ENCODE measurements around the gene PODXL2. TPM values are rescaled to one million over a fixed set of nuclear protein-coding genes. Genes with fewer than 3 reads are reported as not detected.
A peak's percentile ranks its signal among the peaks of the same experiment; 100 is the strongest.

The PODXL2 gene
- total RNA-seq, 1 experiment from 2014 or later = 5.7 TPM

GRCh38 chr3:127655641-127656040 lies 26.7 kb downstream of the PODXL2 start:
- Histone ChIP-seq H3K27ac (ENCODE audit: low read depth, low read length) (no peak overlapping the region), H3K9me2 (ENCODE audit: insufficient read depth) (no peaks in the 10 kb centered on the region), H3K9ac (ENCODE audit: low read length) (no peak overlapping the region), H3K9me3 (ENCODE audit: control insufficient read depth in 1 of 2, insufficient read depth in 1 of 2, low read depth in 1 of 2, low read length in 2 of 2) (no peaks in the 10 kb centered on the region), H3K36me3 (ENCODE audit: control insufficient read depth in 1 of 2, insufficient read depth in 2 of 2, low read length in 2 of 2) (no peaks in the 10 kb centered on the region), H3K27me3 (ENCODE audit: insufficient read depth, low read length) (no peaks in the 10 kb centered on the region), H3K4me2 (ENCODE audit: low read length) (peak overlapping the region; percentile 27; the same call in 1 of the 2 replicates), H2AFZ (ENCODE audit: low read depth, low read length, poor library complexity, severe bottlenecking) (no peak overlapping the region), H3K4me1 (ENCODE audit: control insufficient read depth in 1 of 2, insufficient read depth in 2 of 2, low read length in 2 of 2) (peaks cover 3 to 15% of the 10 kb centered on the region in 2 experiments), H3K79me2 (ENCODE audit: insufficient read depth, low read length) (no peaks in the 10 kb centered on the region), H4K20me1 (ENCODE audit: insufficient read depth) (no peaks in the 10 kb centered on the region), H3K4me3 (replicated peaks in 1 of 2; ENCODE audit: low read depth in 1 of 2, low read length in 2 of 2) (no peak overlapping the region)
- CTCF ChIA-PET = interaction anchor here (1.1 to 1.3 kb wide), 2 partner anchors 40 to 304 kb away, joined by 3 to 4 read pairs; no protein-coding TSS in a partner anchor
- RAD21 ChIA-PET (ENCODE audit: low non-redundant PET in 1 of 2, low total read pairs in 2 of 2, uncharacterized antibody in 2 of 2, unreplicated experiment in 2 of 2) = no interaction called here
- TF ChIP-seq, protein P1, sequence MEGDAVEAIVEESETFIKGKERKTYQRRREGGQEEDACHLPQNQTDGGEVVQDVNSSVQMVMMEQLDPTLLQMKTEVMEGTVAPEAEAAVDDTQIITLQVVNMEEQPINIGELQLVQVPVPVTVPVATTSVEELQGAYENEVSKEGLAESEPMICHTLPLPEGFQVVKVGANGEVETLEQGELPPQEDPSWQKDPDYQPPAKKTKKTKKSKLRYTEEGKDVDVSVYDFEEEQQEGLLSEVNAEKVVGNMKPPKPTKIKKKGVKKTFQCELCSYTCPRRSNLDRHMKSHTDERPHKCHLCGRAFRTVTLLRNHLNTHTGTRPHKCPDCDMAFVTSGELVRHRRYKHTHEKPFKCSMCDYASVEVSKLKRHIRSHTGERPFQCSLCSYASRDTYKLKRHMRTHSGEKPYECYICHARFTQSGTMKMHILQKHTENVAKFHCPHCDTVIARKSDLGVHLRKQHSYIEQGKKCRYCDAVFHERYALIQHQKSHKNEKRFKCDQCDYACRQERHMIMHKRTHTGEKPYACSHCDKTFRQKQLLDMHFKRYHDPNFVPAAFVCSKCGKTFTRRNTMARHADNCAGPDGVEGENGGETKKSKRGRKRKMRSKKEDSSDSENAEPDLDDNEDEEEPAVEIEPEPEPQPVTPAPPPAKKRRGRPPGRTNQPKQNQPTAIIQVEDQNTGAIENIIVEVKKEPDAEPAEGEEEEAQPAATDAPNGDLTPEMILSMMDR (IDR thresholded peaks at IDR 0.05 in 2 of 3, conservative IDR thresholded peaks at IDR 0.05 in 1 of 3; ENCODE audit: borderline replicate concordance in 1 of 3, insufficient read depth in 1 of 3, low read depth in 2 of 3, low read length in 2 of 3) = no peak
- no peak for TF ChIP-seq YY1 (IDR thresholded peaks at IDR 0.05; ENCODE audit: extremely low read depth, insufficient replicate concordance, low read depth, low read length)
- TF ChIP-seq JUND (IDR thresholded peaks at IDR 0.05) = 0 out of 2 replicates have a peak, but pooled peaks have one; percentile 14
- TF ChIP-seq CBX3 (IDR thresholded peaks at IDR 0.05; ENCODE audit: low read depth) = no peak
- no TSS peak for BruUV-seq (replicated peaks)
- ATAC-seq = no peak
- POLR2A ChIA-PET = no interaction called here
- no peak for DNase-seq (ENCODE audit: low read depth, low spot score)
- intact Hi-C loops (cut with micrococcal nuclease) = loop anchor here (10.0 kb wide), 1 partner anchor 409 kb away; no protein-coding TSS in a partner anchor

DNA sequence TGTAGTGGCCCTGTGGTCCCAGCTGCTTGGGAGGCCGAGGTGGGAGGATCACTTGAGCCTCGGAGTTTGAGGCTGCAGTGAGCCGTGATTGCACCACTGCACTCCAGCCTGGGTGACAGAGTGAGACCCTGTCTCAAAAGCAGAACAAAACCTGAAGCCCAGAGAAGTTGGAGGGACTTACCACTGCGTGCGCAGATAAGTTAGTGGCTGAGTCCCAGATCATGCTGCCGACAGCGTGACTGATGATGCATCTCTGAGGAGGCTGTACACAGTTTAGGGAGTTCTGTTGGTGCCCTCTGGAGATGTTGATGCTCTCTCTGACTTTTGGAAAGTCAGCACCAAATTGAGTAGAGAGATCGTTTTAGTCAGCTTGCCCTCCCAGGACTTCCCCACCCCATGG lies 27.9 kb downstream of the PODXL2 start:
- CTCF ChIA-PET = interaction anchor here (1.1 kb wide), 1 partner anchor 477 kb away, joined by 3 read pairs; no protein-coding TSS in a partner anchor
- TF ChIP-seq POLR2AphosphoS5 (IDR thresholded peaks at IDR 0.05; ENCODE audit: low read depth, low read length) (no peak), SIN3A (IDR thresholded peaks at IDR 0.05; ENCODE audit: low read depth) (no peak), CEBPB (IDR thresholded peaks at IDR 0.05; ENCODE audit: low read depth) (no peak), JUND (IDR thresholded peaks at IDR 0.05) (no peak), ZFX (IDR thresholded peaks at IDR 0.05) (no peak), SRF (IDR thresholded peaks at IDR 0.05; ENCODE audit: low read depth) (no peak), ZNF274 (IDR thresholded peaks at IDR 0.05; ENCODE audit: low read depth, low read length) (no peak), MAX (IDR thresholded peaks at IDR 0.05) (no peak), CBX3 (IDR thresholded peaks at IDR 0.05; ENCODE audit: low read depth) (no peak)
- TF ChIP-seq, protein P2, sequence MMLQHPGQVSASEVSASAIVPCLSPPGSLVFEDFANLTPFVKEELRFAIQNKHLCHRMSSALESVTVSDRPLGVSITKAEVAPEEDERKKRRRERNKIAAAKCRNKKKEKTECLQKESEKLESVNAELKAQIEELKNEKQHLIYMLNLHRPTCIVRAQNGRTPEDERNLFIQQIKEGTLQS (IDR thresholded peaks at IDR 0.05) = no peak
- TF ChIP-seq, protein P1 (IDR thresholded peaks at IDR 0.05 in 2 of 3, conservative IDR thresholded peaks at IDR 0.05 in 1 of 3; ENCODE audit: borderline replicate concordance in 1 of 3, insufficient read depth in 1 of 3, low read depth in 2 of 3, low read length in 2 of 3) = no peak

More for the DNA sequence above, 27.9 kb downstream of the PODXL2 start:
- no peaks in the 10 kb centered on the region for H3K9me3 ChIP-seq (ENCODE audit: control insufficient read depth in 1 of 2, insufficient read depth in 1 of 2, low read depth in 1 of 2, low read length in 2 of 2)
- H3K27me3 ChIP-seq (ENCODE audit: insufficient read depth, low read length) = no peaks in the 10 kb centered on the region
- peaks cover 3 to 15% of the 10 kb centered on the region in 2 experiments for H3K4me1 ChIP-seq (ENCODE audit: control insufficient read depth in 1 of 2, insufficient read depth in 2 of 2, low read length in 2 of 2)
- no peaks in the 10 kb centered on the region for H3K36me3 ChIP-seq (ENCODE audit: control insufficient read depth in 1 of 2, insufficient read depth in 2 of 2, low read length in 2 of 2)
- H3K79me2 ChIP-seq (ENCODE audit: insufficient read depth, low read length) = no peaks in the 10 kb centered on the region
- ChIA-PET POLR2A (no interaction called here), RAD21 (ENCODE audit: low non-redundant PET in 1 of 2, low total read pairs in 2 of 2, uncharacterized antibody in 2 of 2, unreplicated experiment in 2 of 2) (no interaction called here)
- H3K9me2 ChIP-seq (ENCODE audit: insufficient read depth) = no peaks in the 10 kb centered on the region
- no peak overlapping the region for H3K27ac ChIP-seq (ENCODE audit: low read depth, low read length)
- no peaks in the 10 kb centered on the region for H4K20me1 ChIP-seq (ENCODE audit: insufficient read depth)
- H2AFZ ChIP-seq (ENCODE audit: low read depth, low read length, poor library complexity, severe bottlenecking) = no peak overlapping the region
- intact Hi-C loops (cut with micrococcal nuclease) = loop anchor here (10.0 kb wide), 1 partner anchor 408 kb away; no protein-coding TSS in a partner anchor
- no TSS peak for BruUV-seq (replicated peaks)
- no peak overlapping the region for H3K4me3 ChIP-seq (replicated peaks in 1 of 2; ENCODE audit: low read depth in 1 of 2, low read length in 2 of 2)
- DNase-seq (ENCODE audit: low read depth, low spot score) (no peak), ATAC-seq (no peak)
- H3K9ac ChIP-seq (ENCODE audit: low read length) = no peak overlapping the region
- H3K4me2 ChIP-seq (ENCODE audit: low read length) = no peak overlapping the region
